COLO668 (cell line): ENCODE data around the gene ENG.
"Not testable (repeated sequence)": the region's sequence is repeated elsewhere in the genome, so short reads cannot be mapped to it uniquely, and the experiment has no call there.

Experiments used
- DNase-seq: peaks from one replicate; lab custom pipeline; 2025; ENCODE audit not compliant: unreplicated experiment; lab: John Stamatoyannopoulos, UW

Gene ENG

GRCh38 chr9:127854184-127854806 lies at the start of gene ENG:
ENG (minus strand) TSS chr9:127854658; CDS start chr9:127854355, 303 bp downstream.
- peak; percentile 55 for DNase-seq

GRCh38 chr9:127903557-127904475 lies 49.4 kb upstream of the ENG start:
- DNase-seq, result peak; percentile 16

GRCh38 chr9:127899128-127899943 lies 44.9 kb upstream of the ENG start, which contains the start of gene ST6GALNAC6:
ST6GALNAC6 (minus strand) TSS chr9:127899603; CDS start chr9:127897981, 1,622 bp downstream.
- peak; percentile 79 for DNase-seq

DNA sequence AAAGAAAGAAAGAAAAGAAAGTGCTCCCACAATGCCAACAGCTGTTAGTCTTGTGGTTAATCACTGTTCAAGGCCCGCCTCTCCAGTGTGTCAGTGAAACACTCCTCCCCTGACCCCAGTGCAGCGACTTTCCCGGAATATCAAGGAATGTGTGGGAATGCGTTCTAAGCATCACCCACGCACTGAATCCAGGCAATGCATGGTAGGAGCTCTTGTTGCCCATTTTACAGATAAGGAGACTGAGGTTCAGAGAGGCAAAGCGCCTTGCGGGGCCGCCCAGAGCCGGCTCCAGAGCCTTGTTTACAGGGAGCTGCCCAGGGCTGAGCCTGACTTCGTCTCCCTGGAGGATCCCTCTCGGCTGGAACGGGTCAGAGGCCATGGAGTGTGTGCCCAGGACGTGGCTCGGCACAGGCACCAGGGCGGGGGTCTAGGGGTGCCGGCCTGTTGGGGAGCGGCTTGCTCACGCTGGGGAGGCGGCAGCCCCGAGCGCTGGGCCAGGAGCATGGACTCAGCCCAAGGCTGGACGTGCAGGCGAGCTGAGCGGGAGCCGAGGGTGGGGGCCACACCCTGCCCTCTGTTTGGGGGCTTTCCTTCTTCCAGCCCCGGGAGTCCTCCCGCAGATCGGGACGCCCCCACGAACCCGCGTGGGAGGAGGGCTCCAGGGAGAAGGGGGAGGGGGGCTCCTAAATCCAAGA lies 44.1 kb upstream of the ENG start:
- no peak for DNase-seq

GRCh38 chr9:127897193-127897692 lies 42.8 kb upstream of the ENG start:
- DNase-seq, result peak; percentile 26

DNA sequence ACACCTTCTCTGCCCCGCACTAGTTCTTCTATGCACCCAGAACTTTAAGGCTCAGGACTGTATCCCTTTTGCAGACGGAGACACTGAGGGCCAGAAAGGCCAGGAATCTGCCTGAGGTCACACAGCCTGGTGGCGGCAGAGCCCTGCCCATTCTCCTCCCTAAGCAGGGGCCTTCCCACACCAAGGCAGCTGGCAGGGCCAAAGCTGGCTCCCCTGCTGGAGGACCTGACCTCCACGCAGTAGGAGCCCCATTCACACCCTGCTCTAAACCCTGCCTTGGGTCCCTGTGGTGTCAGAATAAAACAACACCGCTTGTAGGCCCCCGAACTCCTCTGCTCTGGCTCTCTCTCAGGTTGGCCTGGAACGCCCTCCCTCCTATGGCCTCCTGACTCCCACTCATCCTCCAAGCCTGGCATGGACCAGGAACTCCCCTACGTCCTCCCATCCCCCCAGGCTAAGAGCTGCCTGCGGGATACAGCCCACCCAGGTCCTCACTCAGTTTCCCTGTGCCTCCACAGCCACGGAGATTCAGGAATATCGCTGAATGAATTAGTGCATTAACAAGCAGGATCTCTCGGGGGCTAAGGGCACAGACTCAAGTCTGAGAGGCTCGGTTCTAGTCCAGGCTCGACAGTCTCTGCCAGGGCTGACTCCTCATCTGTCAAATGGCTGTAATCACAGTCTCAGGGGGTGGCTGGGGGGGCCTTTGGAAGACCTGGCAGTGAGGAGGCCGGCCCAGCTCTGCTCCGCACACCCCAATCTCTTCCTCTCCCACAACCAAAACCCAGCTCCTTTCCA lies 42.1 kb upstream of the ENG start:
- no peak for DNase-seq

DNA sequence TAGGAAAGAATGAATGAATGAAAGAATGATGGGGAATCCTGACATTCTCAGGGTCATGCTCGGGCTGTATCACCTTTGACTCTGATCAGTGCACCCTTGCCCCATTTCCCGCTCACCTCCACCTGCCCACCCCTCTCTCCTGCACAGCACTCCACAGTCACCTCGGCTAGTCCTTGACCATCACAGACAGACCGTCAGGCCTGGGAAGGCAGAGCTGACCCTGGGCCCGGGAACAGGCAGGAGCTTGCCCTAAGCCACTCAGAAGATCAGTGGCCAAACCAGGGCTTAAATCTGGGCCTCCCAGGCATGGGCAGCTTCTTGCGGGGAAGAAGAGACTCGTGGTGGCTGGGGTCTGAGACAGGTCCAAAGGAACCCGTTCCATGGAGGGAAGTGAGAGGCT lies 41.4 kb upstream of the ENG start:
- no peak for DNase-seq

GRCh38 chr9:127893392-127893791 lies 38.9 kb upstream of the ENG start:
- DNase-seq, result no peak

DNA sequence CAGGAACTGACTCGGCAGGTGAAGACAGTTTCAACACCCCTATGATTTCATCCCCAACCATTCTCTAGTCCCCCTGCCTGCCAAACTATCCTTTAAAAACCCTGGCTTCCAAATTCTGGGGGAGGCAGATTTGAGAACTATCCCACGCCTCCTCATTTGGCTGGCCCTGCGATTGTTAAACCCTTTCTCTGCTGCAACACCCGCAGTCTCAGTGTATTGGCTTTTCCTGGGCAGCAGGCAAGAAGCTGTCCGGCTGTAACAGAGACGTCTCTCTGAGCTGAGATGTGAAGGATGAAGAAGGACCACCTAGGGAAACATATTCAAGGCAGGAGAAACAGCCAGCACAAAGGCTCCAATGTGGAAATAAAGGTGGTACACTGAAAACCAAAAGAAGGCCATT lies 38.4 kb upstream of the ENG start:
- no peak for DNase-seq

GRCh38 chr9:127890053-127890452 lies 35.6 kb upstream of the ENG start:
- no peak for DNase-seq

DNA sequence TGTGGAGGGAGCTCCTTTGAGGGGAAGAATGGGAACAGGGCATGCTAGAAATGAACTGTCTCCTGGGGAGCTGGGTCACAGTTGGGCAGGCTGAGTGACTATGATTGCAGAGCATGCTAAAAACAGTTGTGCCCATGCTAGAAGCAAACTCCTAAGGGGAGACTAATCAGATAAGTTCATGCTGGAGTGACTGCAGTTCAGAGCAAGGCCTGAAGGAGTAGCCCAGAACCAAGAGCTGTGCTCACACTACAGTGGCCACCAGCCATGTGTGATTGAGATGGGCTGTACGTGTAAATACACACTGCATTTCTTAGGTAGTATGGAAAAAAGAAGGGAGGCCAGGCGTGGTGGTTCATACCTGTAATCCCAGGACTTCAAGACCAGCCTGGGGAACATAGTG lies 33.3 kb upstream of the ENG start:
- no peak for DNase-seq

- no peak for DNase-seq
These were observed 32.0 kb upstream of the ENG start for GRCh38 chr9:127886401-127886972.

- no peak for DNase-seq
These were observed 31.2 kb upstream of the ENG start for GRCh38 chr9:127885508-127886281.

DNA sequence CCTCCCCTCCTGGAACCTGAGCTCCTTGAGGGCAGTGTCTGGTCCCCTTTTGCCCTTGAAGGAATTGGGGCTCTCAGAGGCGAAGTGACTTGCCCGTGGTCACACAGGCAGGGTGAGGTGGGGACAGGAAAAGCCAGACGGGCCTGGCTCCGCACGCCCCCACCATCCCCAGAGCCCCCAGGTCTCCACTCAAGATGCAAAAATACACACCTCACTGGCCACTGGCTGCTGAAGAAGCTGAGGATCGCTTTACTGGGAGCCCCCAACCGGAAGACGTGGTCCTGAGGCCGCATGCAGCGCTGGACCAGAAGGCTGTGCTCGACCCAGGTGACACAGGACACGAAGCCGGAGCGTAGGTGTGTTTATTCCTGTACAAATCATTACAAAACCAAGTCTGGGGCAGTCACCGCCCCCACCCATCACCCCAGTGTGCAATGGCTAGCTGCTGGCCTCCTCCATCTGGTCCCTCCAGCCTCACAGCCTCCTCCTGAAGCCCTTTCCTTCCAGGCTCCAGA lies 30.6 kb upstream of the ENG start:
- no peak for DNase-seq

DNA sequence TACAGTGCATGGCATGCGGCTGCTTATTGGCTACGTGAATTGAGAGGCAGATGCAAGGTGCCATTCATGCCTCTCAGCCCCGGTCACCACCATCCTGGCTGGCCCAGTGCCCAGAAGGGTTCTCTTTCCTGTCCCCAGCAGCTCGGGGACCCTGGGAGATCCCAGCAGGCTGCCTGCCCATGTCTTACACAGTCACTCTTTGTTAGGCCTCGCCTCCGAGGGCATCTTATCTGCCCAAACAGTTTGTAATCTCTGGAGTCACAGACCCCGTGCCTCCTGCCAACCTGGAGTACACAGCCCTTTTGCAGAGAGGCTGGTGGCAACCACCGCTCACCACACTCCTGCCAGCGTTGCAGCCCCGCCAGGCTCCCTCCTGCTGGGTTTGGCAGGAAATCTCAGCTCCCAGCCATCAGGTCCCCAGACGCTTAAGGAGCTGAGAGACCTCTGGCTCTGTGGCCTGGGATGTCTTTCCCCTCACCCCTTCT lies 30.0 kb upstream of the ENG start:
- DNase-seq, result peak; percentile 30

DNA sequence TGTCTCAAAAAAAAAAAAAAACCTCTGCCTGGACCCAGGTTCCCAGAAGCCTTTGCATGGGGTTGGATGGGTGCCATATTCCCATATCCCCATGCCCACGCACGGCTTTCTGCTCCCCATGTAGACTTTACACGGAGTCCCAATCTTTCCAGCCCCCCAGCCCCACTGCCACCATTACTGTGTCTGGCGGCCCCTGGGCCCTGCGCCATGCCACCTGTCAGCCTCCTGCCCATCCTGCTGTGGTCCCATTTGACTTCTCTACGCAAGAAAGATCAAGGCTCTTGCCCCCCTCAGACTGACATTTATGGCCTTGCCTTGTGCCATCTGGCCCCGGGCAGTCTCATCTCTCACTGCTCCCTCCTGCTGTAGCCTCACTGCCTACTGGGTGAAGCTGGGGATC lies 29.5 kb upstream of the ENG start:
- no peak for DNase-seq

DNA sequence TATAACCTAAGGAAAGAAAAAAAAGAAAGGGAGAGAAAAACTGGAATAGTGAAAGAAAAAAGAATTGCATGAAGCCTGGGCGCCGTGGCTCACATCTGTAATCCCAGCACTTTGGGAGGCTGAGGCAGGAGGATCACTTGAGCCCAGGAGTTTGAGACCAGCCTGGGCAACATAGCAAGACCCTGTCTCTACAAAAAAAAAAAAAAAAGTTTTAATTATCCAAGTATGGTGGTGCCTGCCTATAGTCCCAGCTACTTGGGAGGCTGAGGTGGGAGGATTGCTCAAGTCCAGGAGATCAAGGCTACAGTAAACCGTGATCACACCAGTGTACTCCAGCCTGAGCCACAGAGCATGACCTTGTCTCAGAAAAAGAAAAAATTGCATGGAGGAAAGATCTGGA lies 27.3 kb upstream of the ENG start:
- not testable (repeated sequence) for DNase-seq

DNA sequence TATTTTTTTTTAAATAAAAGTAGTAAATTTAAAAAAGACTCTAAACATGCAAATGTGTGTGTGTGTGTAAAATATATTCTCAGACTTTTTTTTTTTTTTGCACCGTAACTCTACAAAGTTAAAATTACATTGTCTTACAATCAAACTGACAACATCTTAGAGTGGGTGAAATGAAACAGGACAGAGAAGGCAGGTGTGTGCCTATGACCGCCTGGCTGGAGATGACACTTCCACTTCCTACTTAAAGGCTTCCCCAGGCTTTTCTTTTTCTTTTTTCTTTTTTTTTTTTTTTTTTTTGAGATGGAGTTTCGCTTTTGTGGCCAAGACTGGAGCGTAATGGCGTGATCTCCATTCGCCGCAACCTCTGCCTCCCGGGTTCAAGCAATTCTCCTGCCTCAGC lies 25.7 kb upstream of the ENG start:
- no peak for DNase-seq
